WTC11 (cell line): ENCODE data around the gene HACD1. TPM values are rescaled to one million over a fixed set of nuclear protein-coding genes. Genes with fewer than 3 reads are reported as not detected.

ENCODE experiments used
- ATAC-seq: fragments of 200-7000 bp; cut with Tn5 transposase; 2 replicates; pipeline ENCODE4 v1.10.0; 2021; ENCODE audit warnings: mild to moderate bottlenecking, moderate library complexity
- CTCF ChIA-PET: fragments of 300-600 bp; sonication (Branson Sonifier 250); formaldehyde crosslinking; loops from one replicate; lab custom pipeline; 2021; ENCODE audit warnings: antibody characterized with exemption; lab: Charles Lee
- POLR2A ChIA-PET: fragments of 350-600 bp; sonication (Branson Sonifier 250); formaldehyde crosslinking; loops from one replicate; lab custom pipeline; 2021; ENCODE audit warnings: antibody characterized with exemption; lab: Charles Lee
- DNase-seq: peaks from one replicate; pipeline ENCODE4 v3.0.0; 2021; ENCODE audit warnings: low spot score
- H3K27ac Mint-ChIP-seq: 2 replicates; pipeline ENCODE4 v1.8.0; 2021; ENCODE audit warnings: mixed read lengths
- H3K27me3 Mint-ChIP-seq: 2 replicates; pipeline ENCODE4 v1.8.0; 2021; ENCODE audit warnings: low read depth, mild to moderate bottlenecking, moderate library complexity, mixed read lengths
- H3K36me3 Mint-ChIP-seq: 2 replicates; pipeline ENCODE4 v1.8.0; 2021; ENCODE audit warnings: mixed read lengths
- H3K4me1 Mint-ChIP-seq: 2 replicates; pipeline ENCODE4 v1.8.0; 2022; ENCODE audit warnings: mixed read lengths
- H3K4me3 Mint-ChIP-seq: 2 replicates; pipeline ENCODE4 v1.8.0; 2021; ENCODE audit warnings: mild to moderate bottlenecking, moderate library complexity, mixed read lengths
- H3K9me3 Mint-ChIP-seq: 2 replicates; pipeline ENCODE4 v1.8.0; 2021; ENCODE audit warnings: mixed read lengths
- CBFB ChIP-seq: sonication (generic); formaldehyde crosslinking; IDR thresholded peaks from 2 replicates; pipeline ENCODE4 v1.8.1; 2022; ENCODE audit warnings: mild to moderate bottlenecking, low read depth, missing genetic modification reagents
- CREB1 ChIP-seq: sonication (generic); formaldehyde crosslinking; IDR thresholded peaks from 2 replicates; pipeline ENCODE4 v1.8.0; 2023; ENCODE audit warnings: mild to moderate bottlenecking, missing genetic modification reagents
- E2F4 ChIP-seq: sonication (generic); formaldehyde crosslinking; IDR thresholded peaks from 2 replicates; pipeline ENCODE4 v1.8.1; 2022; ENCODE audit warnings: low read depth, mild to moderate bottlenecking, moderate library complexity, missing genetic modification reagents, borderline replicate concordance
- ETV6 ChIP-seq: sonication (generic); formaldehyde crosslinking; IDR thresholded peaks from 2 replicates; pipeline ENCODE4 v1.8.1; 2022; ENCODE audit warnings: mild to moderate bottlenecking, missing genetic modification reagents
- GRHL2 ChIP-seq: fragments of 250-450 bp; sonication (Bioruptor Pico); IDR thresholded peaks from 2 replicates; pipeline ENCODE4 v1.8.0; 2022; ENCODE audit warnings: mild to moderate bottlenecking, moderate library complexity; ENCODE audit not compliant: insufficient replicate concordance, severe bottlenecking
- HMGA2 ChIP-seq: fragments of 250-450 bp; sonication (Bioruptor Pico); IDR thresholded peaks from 2 replicates; pipeline ENCODE4 v1.4.0; 2021; ENCODE audit warnings: mild to moderate bottlenecking, moderate library complexity
- IRF1 ChIP-seq: sonication (generic); formaldehyde crosslinking; IDR thresholded peaks from 2 replicates; pipeline ENCODE4 v1.8.0; 2023; ENCODE audit warnings: missing genetic modification reagents
- JAZF1 ChIP-seq: fragments of 250-450 bp; sonication (Bioruptor Pico); IDR thresholded peaks from 2 replicates; pipeline ENCODE4 v1.9.0; 2021; ENCODE audit warnings: moderate library complexity, mild to moderate bottlenecking, inconsistent platforms
- JUN ChIP-seq: sonication (generic); formaldehyde crosslinking; IDR thresholded peaks from 2 replicates; pipeline ENCODE4 v1.8.0; 2023; ENCODE audit warnings: mild to moderate bottlenecking, missing genetic modification reagents
- MYBL2 ChIP-seq: sonication (generic); formaldehyde crosslinking; IDR thresholded peaks from 2 replicates; pipeline ENCODE4 v1.8.1; 2023; ENCODE audit warnings: mild to moderate bottlenecking, moderate library complexity, missing genetic modification reagents
- NFATC4 ChIP-seq: fragments of 250-450 bp; sonication (Bioruptor Pico); IDR thresholded peaks from 2 replicates; pipeline ENCODE4 v1.9.0; 2021; ENCODE audit warnings: mild to moderate bottlenecking
- PRDM15 ChIP-seq: sonication (generic); formaldehyde crosslinking; IDR thresholded peaks from 2 replicates; pipeline ENCODE4 v1.8.0; 2022; ENCODE audit warnings: missing genetic modification reagents
- SMAD3 ChIP-seq: sonication (generic); formaldehyde crosslinking; IDR thresholded peaks from 2 replicates; pipeline ENCODE4 v1.8.0; 2022; ENCODE audit warnings: missing genetic modification reagents, mild to moderate bottlenecking, borderline replicate concordance
- STAT6 ChIP-seq: sonication (generic); formaldehyde crosslinking; conservative IDR thresholded peaks from 2 replicates; pipeline ENCODE4 v1.8.1; 2023; ENCODE audit warnings: mild to moderate bottlenecking, low read depth, missing genetic modification reagents, moderate library complexity
- TP53 ChIP-seq: sonication (generic); formaldehyde crosslinking; IDR thresholded peaks from 2 replicates; pipeline ENCODE4 v1.8.1; 2023; ENCODE audit warnings: mild to moderate bottlenecking, missing genetic modification reagents
- ZNF219 ChIP-seq: sonication (generic); formaldehyde crosslinking; IDR thresholded peaks from 2 replicates; pipeline ENCODE4 v1.8.0; 2023; ENCODE audit warnings: missing genetic modification reagents, mild to moderate bottlenecking, borderline replicate concordance
- ZNF263 ChIP-seq: sonication (generic); formaldehyde crosslinking; IDR thresholded peaks from 2 replicates; pipeline ENCODE4 v1.8.1; 2022; ENCODE audit warnings: low read depth, mild to moderate bottlenecking, moderate library complexity, missing genetic modification reagents
- ZNF416 ChIP-seq: fragments of 250-450 bp; sonication (Bioruptor Pico); IDR thresholded peaks from 2 replicates; pipeline ENCODE4 v1.9.0; 2021; ENCODE audit warnings: mild to moderate bottlenecking, inconsistent platforms
- total RNA-seq: library from RNA; stranded (reverse); gene quantifications from 3 replicates; pipeline ENCODE4 v1.2.3, GENCODE V29; 2021
- TF ChIP-seq, protein P1 (sequence below): sonication (generic); formaldehyde crosslinking; IDR thresholded peaks from 2 replicates; pipeline ENCODE4 v1.8.0; 2022; ENCODE audit warnings: mild to moderate bottlenecking, missing genetic modification reagents
- TF ChIP-seq, protein P2 (sequence below): sonication (generic); formaldehyde crosslinking; IDR thresholded peaks from 2 replicates; pipeline ENCODE4 v1.8.1; 2023; ENCODE audit warnings: mild to moderate bottlenecking, missing genetic modification reagents, borderline replicate concordance
- TF ChIP-seq, protein P3 (sequence below): fragments of 250-450 bp; sonication (Bioruptor Pico); IDR thresholded peaks from 2 replicates; pipeline ENCODE4 v1.9.0; 2021; ENCODE audit warnings: moderate library complexity, mild to moderate bottlenecking, inconsistent platforms, borderline replicate concordance
- TF ChIP-seq, protein P4 (sequence below): sonication (generic); formaldehyde crosslinking; IDR thresholded peaks from 2 replicates; pipeline ENCODE4 v1.8.1; 2023; ENCODE audit warnings: mild to moderate bottlenecking, moderate library complexity, missing genetic modification reagents

Gene HACD1
- total RNA-seq, 1 experiment from 2014 or later: 18.6 TPM

- TF ChIP-seq PRDM15 (CRISPR knock-in tag) (no peak), NFATC4 (CRISPR knock-in tag) (no peak), GRHL2 (CRISPR knock-in tag) (no peak), ZNF219 (CRISPR knock-in tag) (no peak), HMGA2 (CRISPR knock-in tag) (no peak)
- TF ChIP-seq, protein P1, sequence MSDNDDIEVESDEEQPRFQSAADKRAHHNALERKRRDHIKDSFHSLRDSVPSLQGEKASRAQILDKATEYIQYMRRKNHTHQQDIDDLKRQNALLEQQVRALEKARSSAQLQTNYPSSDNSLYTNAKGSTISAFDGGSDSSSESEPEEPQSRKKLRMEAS (CRISPR knock-in tag): no peak
- TF ChIP-seq, protein P2, sequence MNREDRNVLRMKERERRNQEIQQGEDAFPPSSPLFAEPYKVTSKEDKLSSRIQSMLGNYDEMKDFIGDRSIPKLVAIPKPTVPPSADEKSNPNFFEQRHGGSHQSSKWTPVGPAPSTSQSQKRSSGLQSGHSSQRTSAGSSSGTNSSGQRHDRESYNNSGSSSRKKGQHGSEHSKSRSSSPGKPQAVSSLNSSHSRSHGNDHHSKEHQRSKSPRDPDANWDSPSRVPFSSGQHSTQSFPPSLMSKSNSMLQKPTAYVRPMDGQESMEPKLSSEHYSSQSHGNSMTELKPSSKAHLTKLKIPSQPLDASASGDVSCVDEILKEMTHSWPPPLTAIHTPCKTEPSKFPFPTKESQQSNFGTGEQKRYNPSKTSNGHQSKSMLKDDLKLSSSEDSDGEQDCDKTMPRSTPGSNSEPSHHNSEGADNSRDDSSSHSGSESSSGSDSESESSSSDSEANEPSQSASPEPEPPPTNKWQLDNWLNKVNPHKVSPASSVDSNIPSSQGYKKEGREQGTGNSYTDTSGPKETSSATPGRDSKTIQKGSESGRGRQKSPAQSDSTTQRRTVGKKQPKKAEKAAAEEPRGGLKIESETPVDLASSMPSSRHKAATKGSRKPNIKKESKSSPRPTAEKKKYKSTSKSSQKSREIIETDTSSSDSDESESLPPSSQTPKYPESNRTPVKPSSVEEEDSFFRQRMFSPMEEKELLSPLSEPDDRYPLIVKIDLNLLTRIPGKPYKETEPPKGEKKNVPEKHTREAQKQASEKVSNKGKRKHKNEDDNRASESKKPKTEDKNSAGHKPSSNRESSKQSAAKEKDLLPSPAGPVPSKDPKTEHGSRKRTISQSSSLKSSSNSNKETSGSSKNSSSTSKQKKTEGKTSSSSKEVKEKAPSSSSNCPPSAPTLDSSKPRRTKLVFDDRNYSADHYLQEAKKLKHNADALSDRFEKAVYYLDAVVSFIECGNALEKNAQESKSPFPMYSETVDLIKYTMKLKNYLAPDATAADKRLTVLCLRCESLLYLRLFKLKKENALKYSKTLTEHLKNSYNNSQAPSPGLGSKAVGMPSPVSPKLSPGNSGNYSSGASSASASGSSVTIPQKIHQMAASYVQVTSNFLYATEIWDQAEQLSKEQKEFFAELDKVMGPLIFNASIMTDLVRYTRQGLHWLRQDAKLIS: no peak
- TF ChIP-seq, all 79 proteins: peak for 0
Observed at GRCh38 chr10:17655567-17656146, 38.5 kb upstream of the HACD1 start (continued).

DNA sequence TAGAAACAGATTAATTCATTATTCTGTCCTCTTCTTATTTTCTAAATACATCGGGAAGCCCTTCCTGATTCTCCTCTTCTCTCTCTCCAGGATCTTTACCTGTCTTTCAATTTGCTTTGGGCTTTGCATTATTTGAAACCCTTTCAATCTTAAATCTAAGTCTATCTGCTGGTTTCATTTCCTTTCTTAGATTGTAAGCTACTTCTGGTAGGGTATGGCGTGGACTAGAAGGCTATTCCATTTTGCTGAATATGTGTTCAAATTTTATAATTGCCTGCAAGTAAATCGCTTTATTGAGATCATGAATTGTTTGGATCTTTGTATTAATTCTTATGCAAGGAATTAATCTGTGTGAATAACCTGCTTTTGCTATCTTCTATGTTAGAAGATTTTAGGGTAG lies 37.8 kb upstream of the HACD1 start:
- H3K4me3 Mint-ChIP-seq: no peak overlapping the region
- ChIA-PET CTCF (no interaction called here), POLR2A (no interaction called here)
- peaks cover 48% of the 10 kb centered on the region for H3K9me3 Mint-ChIP-seq
- peaks cover 48% of the 10 kb centered on the region for H3K4me1 Mint-ChIP-seq
- no peaks in the 10 kb centered on the region for H3K27me3 Mint-ChIP-seq
- DNase-seq (no peak), ATAC-seq (no peak)
- H3K36me3 Mint-ChIP-seq: peaks cover 47% of the 10 kb centered on the region
- no peak overlapping the region for H3K27ac Mint-ChIP-seq
- TF ChIP-seq STAT6 (CRISPR knock-in tag): no peak
- no peak for TF ChIP-seq ZNF263 (CRISPR knock-in tag)
- TF ChIP-seq JAZF1 (CRISPR knock-in tag): no peak
- TF ChIP-seq, protein P3, sequence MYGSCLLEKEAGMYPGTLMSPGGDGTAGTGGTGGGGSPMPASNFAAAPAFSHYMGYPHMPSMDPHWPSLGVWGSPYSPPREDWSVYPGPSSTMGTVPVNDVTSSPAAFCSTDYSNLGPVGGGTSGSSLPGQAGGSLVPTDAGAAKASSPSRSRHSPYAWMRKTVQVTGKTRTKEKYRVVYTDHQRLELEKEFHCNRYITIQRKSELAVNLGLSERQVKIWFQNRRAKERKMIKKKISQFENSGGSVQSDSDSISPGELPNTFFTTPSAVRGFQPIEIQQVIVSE (CRISPR knock-in tag): no peak
- TF ChIP-seq ETV6 (CRISPR knock-in tag): no peak
- TF ChIP-seq E2F4 (CRISPR knock-in tag): no peak
- no peak for TF ChIP-seq ZNF416 (CRISPR knock-in tag)
- TF ChIP-seq, protein P4, sequence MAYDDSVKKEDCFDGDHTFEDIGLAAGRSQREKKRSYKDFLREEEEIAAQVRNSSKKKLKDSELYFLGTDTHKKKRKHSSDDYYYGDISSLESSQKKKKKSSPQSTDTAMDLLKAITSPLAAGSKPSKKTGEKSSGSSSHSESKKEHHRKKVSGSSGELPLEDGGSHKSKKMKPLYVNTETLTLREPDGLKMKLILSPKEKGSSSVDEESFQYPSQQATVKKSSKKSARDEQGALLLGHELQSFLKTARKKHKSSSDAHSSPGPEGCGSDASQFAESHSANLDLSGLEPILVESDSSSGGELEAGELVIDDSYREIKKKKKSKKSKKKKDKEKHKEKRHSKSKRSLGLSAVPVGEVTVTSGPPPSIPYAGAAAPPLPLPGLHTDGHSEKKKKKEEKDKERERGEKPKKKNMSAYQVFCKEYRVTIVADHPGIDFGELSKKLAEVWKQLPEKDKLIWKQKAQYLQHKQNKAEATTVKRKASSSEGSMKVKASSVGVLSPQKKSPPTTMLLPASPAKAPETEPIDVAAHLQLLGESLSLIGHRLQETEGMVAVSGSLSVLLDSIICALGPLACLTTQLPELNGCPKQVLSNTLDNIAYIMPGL (CRISPR knock-in tag): no peak
- no peak for TF ChIP-seq IRF1
- TF ChIP-seq SMAD3: no peak
- no peak for TF ChIP-seq TP53 (CRISPR knock-in tag)
- no peak for TF ChIP-seq CREB1 (CRISPR knock-in tag)
- TF ChIP-seq JUN (CRISPR knock-in tag): no peak
- TF ChIP-seq CBFB: no peak
- TF ChIP-seq MYBL2 (CRISPR knock-in tag): no peak
